NCI-H82 treated with DMSO at 0.1 percent for 48 hours (cell line): Measurements from ENCODE around the gene PANK3.
"Not testable (repeated sequence)": the region's sequence is repeated elsewhere in the genome, so short reads cannot be mapped to it uniquely, and the experiment has no call there.

ENCODE experiments used
- DNase-seq: peaks from one replicate; lab custom pipeline; 2025; ENCODE audit not compliant: unreplicated experiment; lab: John Stamatoyannopoulos, UW

Gene PANK3

GRCh38 chr5:168596122-168596521 is 17.0 kb upstream of the PANK3 start:
- DNase-seq = not testable (repeated sequence)

- no peak for DNase-seq
Observed at GRCh38 chr5:168592014-168592368, 12.8 kb upstream of the PANK3 start.

GRCh38 chr5:168591302-168592013 is 12.3 kb upstream of the PANK3 start:
- no peak for DNase-seq

GRCh38 chr5:168590666-168591065 is 11.5 kb upstream of the PANK3 start:
- no peak for DNase-seq

- no peak for DNase-seq
Observed at GRCh38 chr5:168587987-168588386, 8.8 kb upstream of the PANK3 start.

- DNase-seq = peak; percentile 62
Observed at GRCh38 chr5:168585119-168585856, 6.1 kb upstream of the PANK3 start.

- DNase-seq = no peak
Observed at GRCh38 chr5:168583742-168584482, 4.7 kb upstream of the PANK3 start.

GRCh38 chr5:168580814-168581469 is 1.8 kb upstream of the PANK3 start:
- DNase-seq = not testable (repeated sequence)

- no peak for DNase-seq
Observed at GRCh38 chr5:168580227-168580508, 1.0 kb upstream of the PANK3 start.

- peak; percentile 92 for DNase-seq
Observed at GRCh38 chr5:168579488-168580226, 489 bp upstream of the PANK3 start.

- DNase-seq = no peak
Observed at GRCh38 chr5:168578006-168578405, 1.2 kb downstream of the PANK3 start.

GRCh38 chr5:168575391-168576372 is 3.5 kb downstream of the PANK3 start:
- DNase-seq = no peak

- not testable (repeated sequence) for DNase-seq
Observed at GRCh38 chr5:168574156-168574555, 5.0 kb downstream of the PANK3 start.

GRCh38 chr5:168573663-168574062 is 5.5 kb downstream of the PANK3 start:
- DNase-seq = not testable (repeated sequence)

- DNase-seq = no peak
Observed at GRCh38 chr5:168570490-168571328, 8.5 kb downstream of the PANK3 start.

GRCh38 chr5:168568738-168569137 is 10.4 kb downstream of the PANK3 start:
- DNase-seq = no peak

- DNase-seq = no peak
Observed at GRCh38 chr5:168563959-168564358, 15.2 kb downstream of the PANK3 start.

GRCh38 chr5:168562279-168562678 is 16.9 kb downstream of the PANK3 start:
- DNase-seq = no peak

GRCh38 chr5:168557389-168557788 is 21.8 kb downstream of the PANK3 start:
- DNase-seq = no peak
